ENCODE results near the gene NDUFAF3. TPM values are rescaled to one million over a fixed set of nuclear protein-coding genes. Genes with fewer than 3 reads are reported as not detected.

The NDUFAF3 gene
- total and polyA plus RNA-seq, 3 experiments from 2014 or later: 86.3 to 217 (median 88.8) TPM

Other genes with a start within 250 kb of the NDUFAF3 start
- gene PRKAR2A, start 174.2 kb upstream of the NDUFAF3 start, total RNA-seq: 10 to 100 TPM; 61.5 to 62.1 TPM
- gene PRKAR2A, start 174.2 kb upstream of the NDUFAF3 start, polyA plus RNA-seq: 16.4 TPM
- 10 to 100 TPM; 29.1 to 31.5 TPM for gene SLC25A20, start 123.2 kb upstream of the NDUFAF3 start, total RNA-seq
- gene SLC25A20, start 123.2 kb upstream of the NDUFAF3 start, polyA plus RNA-seq: 40.1 TPM
- gene ARIH2, start 103.3 kb upstream of the NDUFAF3 start, total RNA-seq: 100 to 1,000 TPM; 117 to 123 TPM
- 126 TPM for gene ARIH2, start 103.3 kb upstream of the NDUFAF3 start, polyA plus RNA-seq
- gene P4HTM, start 31.9 kb upstream of the NDUFAF3 start, total RNA-seq: 10 to 100 TPM; 28.6 to 33.0 TPM
- 35.0 TPM for gene P4HTM, start 31.9 kb upstream of the NDUFAF3 start, polyA plus RNA-seq
- 100 to 1,000 TPM; 158 to 167 TPM for gene WDR6, start 14.7 kb upstream of the NDUFAF3 start, total RNA-seq
- 82.9 TPM for gene WDR6, start 14.7 kb upstream of the NDUFAF3 start, polyA plus RNA-seq
- 10 to 100 TPM; 27.9 to 31.7 TPM for gene DALRD3, start 3.5 kb upstream of the NDUFAF3 start, total RNA-seq
- gene DALRD3, start 3.5 kb upstream of the NDUFAF3 start, polyA plus RNA-seq: 24.4 TPM
- 100 to 1,000 TPM; 448 to 457 TPM for gene IMPDH2, start 7.3 kb downstream of the NDUFAF3 start, total RNA-seq
- 76.1 TPM for gene IMPDH2, start 7.3 kb downstream of the NDUFAF3 start, polyA plus RNA-seq
- gene QRICH1, start 72.0 kb downstream of the NDUFAF3 start, total RNA-seq: 100 to 1,000 TPM; 122 to 134 TPM
- gene QRICH1, start 72.0 kb downstream of the NDUFAF3 start, polyA plus RNA-seq: 30.5 TPM
- 100 to 1,000 TPM; 233 to 244 TPM for gene QARS1, start 82.6 kb downstream of the NDUFAF3 start, total RNA-seq
- 95.8 TPM for gene QARS1, start 82.6 kb downstream of the NDUFAF3 start, polyA plus RNA-seq
- 10 to 100 TPM; 71.8 to 73.9 TPM for gene USP19, start 98.7 kb downstream of the NDUFAF3 start, total RNA-seq
- 32.8 TPM for gene USP19, start 98.7 kb downstream of the NDUFAF3 start, polyA plus RNA-seq
- under 1 TPM; 0.58 to 0.77 TPM for gene LAMB2, start 110.9 kb downstream of the NDUFAF3 start, total RNA-seq
- gene LAMB2, start 110.9 kb downstream of the NDUFAF3 start, polyA plus RNA-seq: not detected
- 10 to 100 TPM; 32.1 to 34.2 TPM for gene CCDC71, start 144.2 kb downstream of the NDUFAF3 start, total RNA-seq
- 0.94 TPM for gene CCDC71, start 144.2 kb downstream of the NDUFAF3 start, polyA plus RNA-seq
- gene KLHDC8B, start 149.5 kb downstream of the NDUFAF3 start, total RNA-seq: 1 to 10 TPM; 3.5 to 4.1 TPM
- gene KLHDC8B, start 149.5 kb downstream of the NDUFAF3 start, polyA plus RNA-seq: 3.0 TPM

All from CD8-positive, alpha-beta memory T cell (primary cell).